GM12873 (cell line): ENCODE data around the gene ISYNA1.

Experiments used
- TF ChIP-seq, protein P1 (sequence below): IDR thresholded peaks from 2 replicates; pipeline ENCODE4 v1.5.1; 2012; ENCODE audit warnings: low read depth, mild to moderate bottlenecking, moderate library complexity, low read length, control low read depth; ENCODE audit not compliant: insufficient read depth; ENCODE audit errors: missing control alignments

ISYNA1 gene

DNA sequence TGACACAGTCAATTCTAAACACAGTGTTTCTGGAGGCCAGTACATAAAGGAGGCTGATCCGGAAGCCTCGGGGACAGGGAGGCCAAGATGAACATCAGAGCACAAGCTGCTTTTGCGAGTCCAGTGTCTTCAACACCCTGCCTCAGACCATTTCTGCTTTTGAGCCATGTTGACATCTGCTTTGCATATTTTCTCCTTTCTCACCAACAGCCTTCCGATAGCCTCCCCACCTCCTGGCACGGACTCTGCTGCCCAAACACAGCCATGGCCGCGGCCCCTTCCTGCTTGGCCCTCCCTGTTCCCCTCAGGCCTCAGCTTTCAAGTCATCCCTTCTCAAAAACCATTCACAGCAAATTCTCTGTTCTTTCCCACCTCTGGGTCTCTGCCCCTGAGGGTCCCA lies 44.1 kb downstream of the ISYNA1 start:
- TF ChIP-seq, protein P1, sequence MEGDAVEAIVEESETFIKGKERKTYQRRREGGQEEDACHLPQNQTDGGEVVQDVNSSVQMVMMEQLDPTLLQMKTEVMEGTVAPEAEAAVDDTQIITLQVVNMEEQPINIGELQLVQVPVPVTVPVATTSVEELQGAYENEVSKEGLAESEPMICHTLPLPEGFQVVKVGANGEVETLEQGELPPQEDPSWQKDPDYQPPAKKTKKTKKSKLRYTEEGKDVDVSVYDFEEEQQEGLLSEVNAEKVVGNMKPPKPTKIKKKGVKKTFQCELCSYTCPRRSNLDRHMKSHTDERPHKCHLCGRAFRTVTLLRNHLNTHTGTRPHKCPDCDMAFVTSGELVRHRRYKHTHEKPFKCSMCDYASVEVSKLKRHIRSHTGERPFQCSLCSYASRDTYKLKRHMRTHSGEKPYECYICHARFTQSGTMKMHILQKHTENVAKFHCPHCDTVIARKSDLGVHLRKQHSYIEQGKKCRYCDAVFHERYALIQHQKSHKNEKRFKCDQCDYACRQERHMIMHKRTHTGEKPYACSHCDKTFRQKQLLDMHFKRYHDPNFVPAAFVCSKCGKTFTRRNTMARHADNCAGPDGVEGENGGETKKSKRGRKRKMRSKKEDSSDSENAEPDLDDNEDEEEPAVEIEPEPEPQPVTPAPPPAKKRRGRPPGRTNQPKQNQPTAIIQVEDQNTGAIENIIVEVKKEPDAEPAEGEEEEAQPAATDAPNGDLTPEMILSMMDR = no peak

DNA sequence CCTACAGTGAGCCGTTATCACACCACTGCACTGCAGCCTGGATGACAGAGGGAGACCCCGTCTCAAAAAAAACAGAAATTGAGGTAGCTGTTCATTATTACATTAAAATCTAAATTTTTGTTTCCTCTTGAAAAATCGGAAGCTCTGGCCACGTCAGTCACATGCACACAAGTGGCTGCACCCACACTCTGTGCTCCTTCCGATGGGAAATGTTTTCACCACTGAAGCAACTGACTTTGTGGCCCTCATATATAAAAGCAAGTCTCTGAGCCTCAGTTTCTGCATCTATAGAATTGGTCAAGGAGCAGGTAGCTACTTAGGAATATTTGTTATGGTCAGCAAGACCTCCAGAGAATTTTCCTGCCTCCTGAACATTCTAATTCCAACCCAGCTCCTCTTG lies 45.0 kb downstream of the ISYNA1 start:
- TF ChIP-seq, protein P1 = no peak

DNA sequence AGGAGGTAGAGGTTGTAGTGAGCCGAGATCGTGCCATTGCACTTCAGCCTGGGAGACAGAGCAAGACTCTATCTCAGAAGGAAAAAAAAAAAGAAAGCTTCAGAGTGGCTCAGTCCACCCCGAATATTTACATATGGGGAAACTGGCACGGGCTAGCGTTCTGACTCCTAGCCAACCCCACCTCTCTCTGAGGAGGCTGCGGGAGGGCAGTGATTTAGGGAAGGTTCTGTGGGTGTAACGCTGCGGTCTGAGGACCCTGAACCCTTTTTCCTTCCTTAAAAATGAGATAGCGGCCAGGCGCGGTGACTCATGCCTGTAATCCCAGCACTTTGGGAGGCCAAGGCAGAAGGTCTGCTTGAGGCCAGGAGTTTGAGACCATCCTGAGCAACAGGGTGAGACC lies 45.5 kb downstream of the ISYNA1 start:
- TF ChIP-seq, protein P1 = no peak

DNA sequence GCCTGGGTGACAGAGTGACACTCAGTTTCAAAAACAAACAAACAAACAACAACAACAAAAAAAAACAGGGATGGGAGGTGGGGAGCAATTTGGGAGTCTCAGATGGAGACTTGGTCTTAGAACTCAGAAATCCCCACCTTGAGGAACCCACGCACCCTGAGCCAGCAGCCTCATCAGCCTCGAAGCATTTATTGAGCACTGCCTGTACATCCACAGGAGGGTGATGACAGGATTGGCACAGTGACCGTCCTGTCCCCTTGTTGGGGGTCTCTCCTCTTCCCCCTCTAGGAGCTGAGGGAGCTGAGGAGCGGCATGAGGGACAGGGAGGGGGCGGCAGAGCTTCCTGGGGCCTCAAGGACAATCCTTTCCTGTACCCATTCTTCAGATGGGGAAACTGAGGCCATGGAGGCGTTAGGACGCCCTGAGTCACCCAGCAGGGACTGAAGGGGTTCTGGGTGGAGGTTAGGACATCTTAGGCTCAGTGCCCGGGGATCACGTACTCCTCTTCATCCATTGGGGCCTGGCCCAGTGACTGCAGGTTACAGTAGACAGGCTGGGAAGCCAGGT lies 46.3 kb downstream of the ISYNA1 start:
- TF ChIP-seq, protein P1 = no peak

DNA sequence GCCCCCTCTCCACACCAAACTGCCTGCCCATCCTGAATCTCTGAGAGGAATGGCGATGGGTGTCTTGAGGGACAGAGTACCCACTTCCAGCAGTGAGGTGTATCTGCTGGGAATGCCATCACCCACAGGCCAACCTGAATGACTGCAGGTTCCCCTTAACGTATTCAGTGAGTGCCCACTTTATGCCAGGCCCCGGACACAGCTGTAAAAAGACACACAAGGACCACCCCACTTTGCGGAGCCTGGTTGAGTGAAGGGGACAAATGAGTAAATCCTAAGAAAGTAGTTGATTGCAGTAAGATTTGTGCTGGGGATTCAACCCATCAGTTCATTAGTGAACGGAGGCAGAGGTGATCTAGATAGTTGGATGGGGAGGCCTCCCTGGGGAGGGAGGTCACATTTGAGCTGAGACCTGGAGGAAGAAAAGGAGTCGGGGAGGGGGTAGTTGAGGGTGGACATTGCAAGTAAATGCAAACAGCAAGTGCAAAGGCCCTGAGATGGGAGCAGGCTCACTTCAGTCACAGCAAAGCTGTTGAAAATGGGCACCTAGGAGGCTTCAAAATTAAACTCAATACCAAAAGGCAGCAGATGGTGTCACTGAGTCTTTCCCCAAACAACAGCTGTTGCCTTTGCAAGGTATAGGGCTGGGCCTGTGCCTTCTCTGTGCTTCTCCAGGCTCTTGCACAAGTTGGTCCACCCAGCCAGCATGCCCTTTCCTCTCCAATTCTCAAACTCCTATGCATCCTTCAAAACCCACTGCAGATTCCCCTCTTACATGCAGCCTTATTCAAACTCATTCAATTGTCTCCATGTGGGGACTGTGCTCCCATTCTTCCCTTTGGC lies 47.6 kb downstream of the ISYNA1 start:
- TF ChIP-seq, protein P1 = no peak

DNA sequence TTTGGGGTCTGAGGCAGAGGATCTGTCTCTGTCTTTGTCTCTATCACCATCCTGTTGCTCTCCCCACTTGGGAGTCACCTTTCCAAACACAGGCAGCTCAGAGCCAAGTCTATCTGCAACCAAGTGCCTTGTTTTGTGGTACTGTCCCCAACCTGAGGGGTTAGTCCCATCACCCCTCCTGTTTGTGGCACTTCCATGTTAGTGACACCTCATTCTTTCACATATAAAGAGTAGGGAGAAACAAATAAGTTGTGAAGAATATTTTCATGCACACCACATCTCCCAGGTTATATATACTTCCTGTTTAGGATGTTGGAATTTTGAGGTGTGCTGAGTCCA lies 48.2 kb downstream of the ISYNA1 start:
- TF ChIP-seq, protein P1 = no peak

DNA sequence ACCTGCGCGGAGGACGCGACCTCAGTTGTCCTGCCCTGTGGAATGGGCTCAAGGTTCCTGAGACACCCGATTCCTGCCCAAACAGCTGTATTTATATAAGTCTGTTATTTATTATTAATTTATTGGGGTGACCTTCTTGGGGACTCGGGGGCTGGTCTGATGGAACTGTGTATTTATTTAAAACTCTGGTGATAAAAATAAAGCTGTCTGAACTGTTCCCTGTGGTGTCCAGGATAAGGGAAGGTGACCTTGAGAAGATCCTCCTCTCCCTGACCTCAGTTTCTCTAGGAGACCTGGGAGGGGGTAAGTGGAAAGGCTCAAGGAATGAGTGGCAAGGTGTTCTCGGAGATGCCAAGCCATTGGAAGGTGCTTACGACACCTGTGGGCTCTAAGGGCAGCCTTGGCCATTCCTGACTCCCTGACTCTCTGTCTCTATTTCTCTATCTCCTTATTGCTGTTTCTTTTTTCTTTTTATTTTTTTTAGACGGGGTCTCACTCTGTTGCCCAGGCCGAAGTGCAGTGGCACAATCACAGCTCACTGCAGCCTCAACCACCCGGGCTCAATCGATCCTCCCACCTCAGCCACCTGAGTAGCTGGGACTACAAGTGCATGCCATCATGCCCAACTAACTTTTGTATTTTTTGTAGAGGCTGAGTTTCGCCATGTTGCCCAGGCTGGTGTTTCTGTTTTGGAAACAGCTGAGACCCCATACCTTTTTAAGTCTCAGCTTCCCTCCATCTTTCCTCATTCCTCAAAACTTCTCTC lies 48.8 kb downstream of the ISYNA1 start:
- TF ChIP-seq, protein P1 = no peak
